Measurements from ENCODE around the gene FEZ2. TPM values are rescaled to one million over a fixed set of nuclear protein-coding genes. Genes with fewer than 3 reads are reported as not detected.

Gene FEZ2
- total and polyA plus RNA-seq, 2 of the 8 experiments (the other 6 are each of a cell fraction or from before 2014, with no cell fraction given), result 7.5 to 16.4 TPM

- no peak overlapping the region for H3K18ac ChIP-seq (ENCODE audit: extremely low read depth, low read length)
- no peak overlapping the region for H3K23ac ChIP-seq (ENCODE audit: insufficient read length)
- no peaks in the 10 kb centered on the region for H3K9me3 ChIP-seq (ENCODE audit: insufficient read depth in 2 of 2, low read depth in 1 of 2, low read length in 1 of 2)
- DNase-seq (ENCODE audit: low read depth in 1 of 2, low spot score in 2 of 2) (no peak), FAIRE-seq (no peak)
- H3K27ac ChIP-seq (ENCODE audit: low read depth, low read length), result no peak overlapping the region
- H2BK15ac ChIP-seq (ENCODE audit: low read length), result no peak overlapping the region
- no peaks in the 10 kb centered on the region for H3K79me1 ChIP-seq (ENCODE audit: low read depth, low read length)
- no peak overlapping the region for H4K91ac ChIP-seq (replicated peaks; ENCODE audit: insufficient read length, low read length)
- WGBS, 2 experiments (ENCODE audit: extremely low coverage in 1 of 2, insufficient coverage in 1 of 2, insufficient read length in 1 of 2, insufficient replicate concordance in 2 of 2, low coverage in 1 of 2, low lambda C conversion rate in 2 of 2, missing lambda C conversion rate in 1 of 2), result 89% methylated on average over 5 of the region's 5 CpGs; no CpG with 5 or more reads in 1 of the 2 experiments
- peaks cover 0 to 24% (median 16%) of the 10 kb centered on the region in 4 experiments; a peak in 7 of 8 replicates for H3K36me3 ChIP-seq (ENCODE audit: control insufficient read depth in 2 of 4, insufficient read depth in 4 of 4, low read length in 3 of 4)
- no peak overlapping the region for H3K4ac ChIP-seq (replicated peaks; ENCODE audit: insufficient read length, low read depth, low read length)
- no peak overlapping the region for H3K4me3 ChIP-seq (ENCODE audit: extremely low read depth in 1 of 4, insufficient read depth in 2 of 4, low read depth in 3 of 4, low read length in 4 of 4)
- H3K27me3 ChIP-seq (replicated peaks in 1 of 4; ENCODE audit: control insufficient read depth in 3 of 4, extremely low read depth in 1 of 4, insufficient read depth in 3 of 4, low read length in 3 of 4), result no peaks in the 10 kb centered on the region
- H3K4me1 ChIP-seq (replicated peaks in 1 of 4; ENCODE audit: control insufficient read depth in 3 of 4, insufficient read depth in 4 of 4, low read length in 3 of 4), result no peaks in the 10 kb centered on the region
- no peak overlapping the region for H2BK12ac ChIP-seq (ENCODE audit: low read depth, low read length)
- H3K23me2 ChIP-seq (ENCODE audit: low read depth, low read length), result no peaks in the 10 kb centered on the region
- H2AK5ac ChIP-seq (ENCODE audit: low read depth, low read length), result no peak overlapping the region
- no peak overlapping the region for H2BK120ac ChIP-seq (replicated peaks; ENCODE audit: low read depth, low read length)
- ChIA-PET POLR2A (ENCODE audit: partially characterized antibody) (interaction anchor here (1.2 kb wide), 1 partner anchor 145 kb away, joined by 3 read pairs; no protein-coding TSS in a partner anchor), CTCF (ENCODE audit: partially characterized antibody) (interaction anchor here (1.2 kb wide), 1 partner anchor 139 kb away, joined by 3 read pairs; no protein-coding TSS in a partner anchor)
- no peak overlapping the region for H3K56ac ChIP-seq (replicated peaks; ENCODE audit: insufficient read length, low read depth, low read length)
- H3K79me2 ChIP-seq (ENCODE audit: control insufficient read depth in 1 of 2, insufficient read depth in 2 of 2, low read length in 2 of 2), result no peaks in the 10 kb centered on the region
- H2AFZ ChIP-seq (ENCODE audit: low read length), result no peak overlapping the region
- no peak overlapping the region for H4K8ac ChIP-seq (ENCODE audit: extremely low read depth, insufficient read depth, low read length)
- H4K20me1 ChIP-seq (replicated peaks in 1 of 2; ENCODE audit: control insufficient read depth in 1 of 2, insufficient read depth in 2 of 2, low read length in 2 of 2), result peaks cover 0 to 1% of the 10 kb centered on the region in 2 experiments
- H3K9ac ChIP-seq (replicated peaks in 1 of 4; ENCODE audit: extremely low read depth in 1 of 4, low read depth in 3 of 4, low read length in 3 of 4), result no peak overlapping the region
- no peak overlapping the region for H2BK5ac ChIP-seq (ENCODE audit: low read depth, low read length)
- H2BK20ac ChIP-seq (ENCODE audit: low read length), result no peak overlapping the region
- H3K14ac ChIP-seq (ENCODE audit: insufficient read length), result no peak overlapping the region
- no peak overlapping the region for H4K5ac ChIP-seq (ENCODE audit: insufficient read length, low read depth, low read length)
- H3K4me2 ChIP-seq (ENCODE audit: insufficient read depth in 1 of 2, low read depth in 2 of 2, low read length in 2 of 2), result no peak overlapping the region
- TF ChIP-seq CREB1 (IDR thresholded peaks at IDR 0.05) (no peak), TEAD4 (IDR thresholded peaks at IDR 0.05; ENCODE audit: low read depth, low read length) (no peak), RBBP5 (IDR thresholded peaks at IDR 0.05; ENCODE audit: borderline replicate concordance, low read depth, low read length) (no peak), SIRT6 (IDR thresholded peaks at IDR 0.05; ENCODE audit: low read length) (no peak), SP4 (IDR thresholded peaks at IDR 0.05; ENCODE audit: low read length) (no peak), JUN (IDR thresholded peaks at IDR 0.05; ENCODE audit: low read depth, low read length) (no peak), SRF (IDR thresholded peaks at IDR 0.05; ENCODE audit: low read depth, low read length) (no peak), POU5F1 (IDR thresholded peaks at IDR 0.05; ENCODE audit: low read depth, low read length) (no peak), TAF1 (IDR thresholded peaks at IDR 0.05; ENCODE audit: low read depth, low read length) (no peak), SIN3A (conservative IDR thresholded peaks at IDR 0.05 in 1 of 2, IDR thresholded peaks at IDR 0.05 in 1 of 2; ENCODE audit: low read depth in 1 of 2, low read length in 2 of 2) (no peak), TCF12 (IDR thresholded peaks at IDR 0.05; ENCODE audit: low read depth, low read length) (no peak), CEBPB (IDR thresholded peaks at IDR 0.05; ENCODE audit: low read depth, low read length) (no peak), RFX5 (IDR thresholded peaks at IDR 0.05; ENCODE audit: borderline replicate concordance, low read depth, low read length) (no peak), CTBP2 (IDR thresholded peaks at IDR 0.05; ENCODE audit: borderline replicate concordance, insufficient read depth, insufficient read length, low read length) (no peak), CHD2 (IDR thresholded peaks at IDR 0.05; ENCODE audit: low read length) (no peak), PHF8 (conservative IDR thresholded peaks at IDR 0.05; ENCODE audit: low read depth, low read length) (no peak)
Measured at GRCh38 chr2:36525245-36525644, 72.7 kb downstream of the FEZ2 start.
